ENCODE measurements around the gene NPAS3.

GRCh38 chr14:32914391-32914790 lies 24.3 kb upstream of the NPAS3 start:
- no peak for TF ChIP-seq CTCF (IDR thresholded peaks at IDR 0.05; ENCODE audit: borderline replicate concordance, extremely low read depth, low read length, poor library complexity, severe bottlenecking)
- no peak for TF ChIP-seq EZH2 (IDR thresholded peaks at IDR 0.05; ENCODE audit: borderline replicate concordance, low read depth, low read length, severe bottlenecking)

All from DND-41 (cell line).